K562 (cell line): Measurements from ENCODE around the gene MYG1. TPM values are rescaled to one million over a fixed set of nuclear protein-coding genes. Genes with fewer than 3 reads are reported as not detected.
A peak's percentile ranks its signal among the peaks of the same experiment; 100 is the strongest.

Source experiments
- ADNP ChIP-seq: fragments of 200-800 bp; sonication (Bioruptor generic); IDR thresholded peaks from 2 replicates; pipeline ENCODE4 v1.6.1; 2016; ENCODE audit warnings: missing genetic modification characterization, missing compliant biosample characterization
- ATF4 ChIP-seq: fragments of 450-650 bp; formaldehyde crosslinking; IDR thresholded peaks from 2 replicates; pipeline ENCODE4 v1.4.0; 2022; ENCODE audit warnings: mild to moderate bottlenecking, moderate library complexity
- BCOR ChIP-seq: fragments of 450-650 bp; IDR thresholded peaks from 2 replicates; pipeline ENCODE4 v1.6.1; 2016
- BDP1 ChIP-seq: IDR thresholded peaks from 3 replicates; pipeline ENCODE4 v1.6.1; 2011; ENCODE audit not compliant: insufficient read length, insufficient read depth
- CBFA2T3 ChIP-seq: fragments of 450-650 bp; IDR thresholded peaks from 2 replicates; pipeline ENCODE4 v1.6.1; 2017
- ESRRA ChIP-seq: fragments of 450-650 bp; IDR thresholded peaks from 2 replicates; pipeline ENCODE4 v1.6.1; 2014; ENCODE audit warnings: low read depth, mild to moderate bottlenecking, moderate library complexity, borderline replicate concordance
- EWSR1 ChIP-seq: fragments of 450-650 bp; IDR thresholded peaks from 2 replicates; pipeline ENCODE4 v1.6.1; 2018; ENCODE audit warnings: borderline replicate concordance, mild to moderate bottlenecking, low read depth, moderate library complexity; ENCODE audit not compliant: partially characterized antibody
- KDM1A ChIP-seq, 2 experiments: fragments of 450-650 bp; IDR thresholded peaks; 2 replicates each; pipeline ENCODE4 v1.6.1; 2016; ENCODE audit warnings: mild to moderate bottlenecking in 2 of 2
- MAZ ChIP-seq, 2 experiments: fragments of 450-650 bp in 1 of 2; sonication (generic) in 1 of 2; formaldehyde crosslinking; IDR thresholded peaks in 1 of 2; conservative IDR thresholded peaks in 1 of 2; 2 replicates each; pipeline versions ENCODE4 v1.4.0 to v1.5.0; 2020; ENCODE audit warnings: mild to moderate bottlenecking in 1 of 2, missing genetic modification reagents in 1 of 2
- NELFE ChIP-seq: IDR thresholded peaks from 2 replicates; pipeline ENCODE4 v1.6.1; 2011; ENCODE audit warnings: mild to moderate bottlenecking; ENCODE audit not compliant: insufficient read depth, insufficient read length
- PHF20 ChIP-seq: fragments of 450-650 bp; IDR thresholded peaks from 2 replicates; pipeline ENCODE4 v1.6.1; 2018; ENCODE audit not compliant: partially characterized antibody
- SOX6 ChIP-seq: fragments of 450-650 bp; IDR thresholded peaks from 2 replicates; pipeline ENCODE4 v1.6.1; 2014; ENCODE audit warnings: mild to moderate bottlenecking
- ZNF696 ChIP-seq: fragments of 250-450 bp; sonication (Bioruptor Pico); conservative IDR thresholded peaks from 2 replicates; pipeline ENCODE4 v1.4.0; 2020; ENCODE audit warnings: mild to moderate bottlenecking, moderate library complexity
- polyA plus RNA-seq, 8 experiments: library from polyadenylated mRNA; depleted of rRNA in 4 of 8; stranded (reverse) in 5 of 8; unstranded in 3 of 8; fragments of >200 nt; fragmentation: Nextera tagmentation in 2 of 8; fragmentation: Illumina TruSeq in 1 of 8; extraction: Ambion mirVana in 2 of 8; extraction: Trizol in 1 of 8; gene quantifications; 2 replicates each; pipeline versions ENCODE4 v1.2.1 to v1.2.3, GENCODE V29; 2011 to 2014; ENCODE audit warnings: inconsistent platforms in 1 of 8, missing spikeins in 1 of 8
- total RNA-seq, 7 experiments: library from RNA; depleted of rRNA in 6 of 7; stranded (reverse); fragments of >200 nt in 6 of 7; fragmentation: Illumina TruSeq in 2 of 7; extraction: Trizol in 2 of 7; gene quantifications; 2 replicates each; pipeline versions ENCODE4 v1.2.1 to v1.2.3, GENCODE V29; 2011 to 2021; ENCODE audit warnings: low replicate concordance in 1 of 7

Gene MYG1
- total and polyA plus RNA-seq, 9 of the 15 experiments (the other 6 are each of a cell fraction or from before 2014, with no cell fraction given) = 0.45 to 5.6 (median 2.1) TPM

GRCh38 chr12:53258541-53259539 is 40.7 kb upstream of the MYG1 start (continued):
- TF ChIP-seq EWSR1 = no peak
- peak; percentile 95 for TF ChIP-seq BCOR
- TF ChIP-seq ESRRA = peak; percentile 54; the same call in 1 of the 2 replicates
- peak; percentile 22; the same call in 1 of the 2 replicates for TF ChIP-seq CBFA2T3
- TF ChIP-seq ZNF696 (CRISPR knock-in tag) = no peak
- 0 out of 2 replicates have a peak, but pooled peaks have one; percentile 29 for TF ChIP-seq ADNP (tag)
- TF ChIP-seq SOX6 = 0 out of 2 replicates have a peak, but pooled peaks have one; percentile 9
- no peak for TF ChIP-seq NELFE
- no peak for TF ChIP-seq ATF4 (CRISPR knock-in tag)
- TF ChIP-seq KDM1A (IDR thresholded peaks at IDR 0.05) = peak; percentile 68 to 74
- peak in 1 of 2 experiments; percentile 44; a peak in 2 of 4 replicates for TF ChIP-seq MAZ (CRISPR knock-in tag; conservative IDR thresholded peaks at IDR 0.05 in 1 of 2, IDR thresholded peaks at IDR 0.05 in 1 of 2)
- TF ChIP-seq PHF20 = peak; percentile 26
- no peak for TF ChIP-seq BDP1
